Measurements from ENCODE around the gene TTC39A. TPM values are rescaled to one million over a fixed set of nuclear protein-coding genes. Genes with fewer than 3 reads are reported as not detected.
A peak's percentile ranks its signal among the peaks of the same experiment; 100 is the strongest.
"Not testable (repeated sequence)": the region's sequence is repeated elsewhere in the genome, so short reads cannot be mapped to it uniquely, and the experiment has no call there.

The TTC39A gene
- polyA plus RNA-seq, 2 of the 4 experiments (the other 2 are of a cell fraction): 1.4 to 6.2 TPM

GRCh38 chr1:51252366-51252765, 78.0 kb downstream of the TTC39A start:
- 91% methylated on average over 6 of the region's 6 CpGs for WGBS (ENCODE audit: missing lambda C conversion rate)
- ATAC-seq (no peak), FAIRE-seq (no peak), DNase-seq (ENCODE audit: low read depth in 1 of 2, low spot score in 1 of 2) (no peak)
- Histone ChIP-seq H3K27ac (no peak overlapping the region), H3K4me1 (0 out of 3 replicates have a peak, but pooled peaks cover 3% of the 10 kb centered on the region), H3K4me2 (no peak overlapping the region), H3K4me3 (no peak overlapping the region), H3K9me3 (no peaks in the 10 kb centered on the region)
- ChIA-PET POLR2A (no interaction called here), CTCF (no interaction called here)
- TF ChIP-seq CEBPB (IDR thresholded peaks at IDR 0.05) (peak in 1 of 2 experiments; percentile 41; a peak in 1 of 4 replicates), JUNB (IDR thresholded peaks at IDR 0.05) (no peak)

GRCh38 chr1:51251165-51251564, 79.2 kb downstream of the TTC39A start:
- H3K9me3 ChIP-seq; H3K4me3 ChIP-seq; CTCF ChIA-PET; ATAC-seq; FAIRE-seq; H3K4me1 ChIP-seq; H3K4me2 ChIP-seq; POLR2A ChIA-PET; H3K27ac ChIP-seq; DNase-seq (ENCODE audit: low read depth in 1 of 2, low spot score in 1 of 2): not testable (repeated sequence)
- 92% methylated on average over 17 of the region's 20 CpGs for WGBS (ENCODE audit: missing lambda C conversion rate)

GRCh38 chr1:51250729-51251128, 79.6 kb downstream of the TTC39A start:
- H3K27ac ChIP-seq; H3K4me2 ChIP-seq; FAIRE-seq; DNase-seq (ENCODE audit: low read depth in 1 of 2, low spot score in 1 of 2); H3K4me1 ChIP-seq; CTCF ChIA-PET; H3K9me3 ChIP-seq; H3K4me3 ChIP-seq; ATAC-seq; POLR2A ChIA-PET: not testable (repeated sequence)
- 90% methylated on average over 2 of the region's 14 CpGs for WGBS (ENCODE audit: missing lambda C conversion rate)

- ATAC-seq: no peak
Measured at GRCh38 chr1:51249445-51249844, 80.9 kb downstream of the TTC39A start.

More at GRCh38 chr1:51249445-51249844, 80.9 kb downstream of the TTC39A start:
- TF ChIP-seq CHD4 (IDR thresholded peaks at IDR 0.05; ENCODE audit: borderline replicate concordance) (no peak), HOXB13 (CRISPR knock-in tag; IDR thresholded peaks at IDR 0.05; ENCODE audit: low read depth) (no peak), HOXB5 (CRISPR knock-in tag; IDR thresholded peaks at IDR 0.05) (no peak), EHF (CRISPR knock-in tag; IDR thresholded peaks at IDR 0.05) (no peak), MAX (IDR thresholded peaks at IDR 0.05) (no peak), NFE2L2 (conservative IDR thresholded peaks at IDR 0.05; ENCODE audit: low read length) (no peak), JUNB (IDR thresholded peaks at IDR 0.05) (no peak), HMGXB4 (CRISPR knock-in tag; IDR thresholded peaks at IDR 0.05; ENCODE audit: borderline replicate concordance) (no peak), PHF8 (IDR thresholded peaks at IDR 0.05; ENCODE audit: borderline replicate concordance, low read depth) (no peak), BCL3 (IDR thresholded peaks at IDR 0.05) (no peak), FOSB (CRISPR knock-in tag; IDR thresholded peaks at IDR 0.05) (no peak), SREBF2 (IDR thresholded peaks at IDR 0.05) (no peak), EHMT2 (IDR thresholded peaks at IDR 0.05; ENCODE audit: low read depth) (no peak), ATOH8 (CRISPR knock-in tag; IDR thresholded peaks at IDR 0.05; ENCODE audit: low read depth) (no peak), RFX5 (IDR thresholded peaks at IDR 0.05) (no peak), MAZ (IDR thresholded peaks at IDR 0.05; ENCODE audit: borderline replicate concordance, low read depth, low read length) (no peak)
- 92% methylated on average over 1 of the region's 1 CpG for WGBS (ENCODE audit: missing lambda C conversion rate)
- CTCF ChIA-PET: no interaction called here
- POLR2A ChIA-PET: no interaction called here
- Histone ChIP-seq H3K4me3 (no peak overlapping the region), H3K9me3 (no peaks in the 10 kb centered on the region), H3K4me2 (no peak overlapping the region), H3K4me1 (0 out of 3 replicates have a peak, but pooled peaks cover 3% of the 10 kb centered on the region), H3K27ac (no peak overlapping the region)
- FAIRE-seq (no peak), DNase-seq (ENCODE audit: low read depth in 1 of 2, low spot score in 1 of 2) (no peak)
